ENCODE measurements around the gene IMPDH1. TPM values are rescaled to one million over a fixed set of nuclear protein-coding genes. Genes with fewer than 3 reads are reported as not detected.
A peak's percentile ranks its signal among the peaks of the same experiment; 100 is the strongest.

IMPDH1 gene
- total RNA-seq, 4 donors from 2014 or later = 11.9 to 53.3 (median 32.8) TPM

DNA sequence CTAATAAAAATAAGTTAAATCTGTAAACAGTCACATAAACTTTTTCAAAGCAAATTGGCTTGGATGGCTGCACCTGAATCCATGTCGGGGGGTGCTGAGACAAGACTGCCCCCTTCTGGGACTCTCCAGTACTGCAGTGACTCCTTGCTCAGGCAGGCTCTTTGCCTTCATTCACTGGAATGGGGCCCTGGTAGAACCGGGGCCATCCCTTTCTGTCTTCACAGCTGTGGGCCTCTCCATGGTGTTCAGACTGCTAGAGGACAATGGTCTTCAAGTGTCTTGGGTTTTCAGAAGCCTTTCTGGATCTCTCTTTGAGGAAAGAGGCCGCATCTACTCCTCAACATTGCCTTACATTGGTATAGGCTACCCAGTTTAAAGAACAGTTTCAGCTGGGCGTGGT is 16.1 kb upstream of the IMPDH1 start:
- H3K27ac ChIP-seq = no peak overlapping the region
- intact Hi-C loops (cut with DNase I; ENCODE audit: low total_unique reads) = no loop called here

DNA sequence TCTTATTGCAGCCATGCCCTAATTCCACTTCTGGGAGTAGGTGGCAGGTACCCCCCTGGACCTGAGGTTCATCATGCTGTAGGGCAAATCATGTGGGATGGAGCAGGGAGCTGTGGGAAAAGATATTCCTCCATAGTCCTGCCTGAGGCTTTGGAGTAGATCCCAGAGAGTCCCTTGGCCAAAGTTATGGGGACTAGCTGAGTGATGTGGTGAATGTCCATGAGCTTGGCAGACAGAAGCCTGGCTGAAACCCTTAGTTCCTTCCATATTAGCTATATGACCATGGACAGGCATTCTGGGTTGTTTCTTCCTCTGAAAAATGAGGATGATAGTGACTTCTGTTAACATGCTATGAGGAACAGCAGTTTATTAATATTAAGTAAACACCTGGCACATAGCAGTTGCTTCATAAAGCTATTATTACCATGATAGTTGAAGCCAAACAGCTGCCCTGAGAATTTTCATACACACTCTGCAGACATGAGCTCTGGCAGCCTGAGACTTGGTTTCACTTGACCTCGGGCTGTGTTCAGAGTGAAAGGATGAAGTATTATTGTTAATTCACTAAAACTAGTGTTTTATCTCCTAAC is 15.0 kb upstream of the IMPDH1 start:
- DNase-seq = no peak
- no peaks in the 10 kb centered on the region for H3K9me3 ChIP-seq
- no peak overlapping the region for H3K27ac ChIP-seq
- TF ChIP-seq, protein P1, sequence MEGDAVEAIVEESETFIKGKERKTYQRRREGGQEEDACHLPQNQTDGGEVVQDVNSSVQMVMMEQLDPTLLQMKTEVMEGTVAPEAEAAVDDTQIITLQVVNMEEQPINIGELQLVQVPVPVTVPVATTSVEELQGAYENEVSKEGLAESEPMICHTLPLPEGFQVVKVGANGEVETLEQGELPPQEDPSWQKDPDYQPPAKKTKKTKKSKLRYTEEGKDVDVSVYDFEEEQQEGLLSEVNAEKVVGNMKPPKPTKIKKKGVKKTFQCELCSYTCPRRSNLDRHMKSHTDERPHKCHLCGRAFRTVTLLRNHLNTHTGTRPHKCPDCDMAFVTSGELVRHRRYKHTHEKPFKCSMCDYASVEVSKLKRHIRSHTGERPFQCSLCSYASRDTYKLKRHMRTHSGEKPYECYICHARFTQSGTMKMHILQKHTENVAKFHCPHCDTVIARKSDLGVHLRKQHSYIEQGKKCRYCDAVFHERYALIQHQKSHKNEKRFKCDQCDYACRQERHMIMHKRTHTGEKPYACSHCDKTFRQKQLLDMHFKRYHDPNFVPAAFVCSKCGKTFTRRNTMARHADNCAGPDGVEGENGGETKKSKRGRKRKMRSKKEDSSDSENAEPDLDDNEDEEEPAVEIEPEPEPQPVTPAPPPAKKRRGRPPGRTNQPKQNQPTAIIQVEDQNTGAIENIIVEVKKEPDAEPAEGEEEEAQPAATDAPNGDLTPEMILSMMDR (IDR thresholded peaks at IDR 0.05) = no peak
- TF ChIP-seq POLR2A (IDR thresholded peaks at IDR 0.05) = no peak
- H3K4me1 ChIP-seq = no peaks in the 10 kb centered on the region
- no peak overlapping the region for H3K4me3 ChIP-seq
- H3K27me3 ChIP-seq = no peaks in the 10 kb centered on the region
- intact Hi-C loops (cut with DNase I; ENCODE audit: low total_unique reads) = loop anchor here (5.0 kb wide), 1 partner anchor 38 kb away; no protein-coding TSS in a partner anchor
- H3K36me3 ChIP-seq = no peaks in the 10 kb centered on the region

More for the DNA sequence above, 16.1 kb upstream of the IMPDH1 start:
- Histone ChIP-seq H3K27me3 (no peaks in the 10 kb centered on the region), H3K4me3 (no peak overlapping the region), H3K9me3 (no peaks in the 10 kb centered on the region), H3K4me1 (no peaks in the 10 kb centered on the region), H3K36me3 (no peaks in the 10 kb centered on the region)
- DNase-seq = peak; percentile 70 to 72
- TF ChIP-seq POLR2A (IDR thresholded peaks at IDR 0.05) = no peak
- TF ChIP-seq, protein P1 (IDR thresholded peaks at IDR 0.05) = peak; percentile 65 to 77 (median 72)

GRCh38 chr7:128422842-128423241 is 13.1 kb upstream of the IMPDH1 start:
- H3K27me3 ChIP-seq = no peaks in the 10 kb centered on the region
- no peaks in the 10 kb centered on the region for H3K36me3 ChIP-seq
- H3K4me3 ChIP-seq = no peak overlapping the region
- H3K27ac ChIP-seq = no peak overlapping the region
- no peak for DNase-seq
- no peaks in the 10 kb centered on the region for H3K4me1 ChIP-seq
- TF ChIP-seq, protein P1 (IDR thresholded peaks at IDR 0.05) = no peak
- TF ChIP-seq POLR2A (IDR thresholded peaks at IDR 0.05) = no peak
- intact Hi-C loops (cut with DNase I; ENCODE audit: low total_unique reads) = loop anchor here (5.0 kb wide), 1 partner anchor 39 kb away; no protein-coding TSS in a partner anchor
- no peaks in the 10 kb centered on the region for H3K9me3 ChIP-seq

- intact Hi-C loops (cut with DNase I; ENCODE audit: low total_unique reads) = loop anchor here (5.0 kb wide), 1 partner anchor 40 kb away; no protein-coding TSS in a partner anchor
- Histone ChIP-seq H3K27ac (no peak overlapping the region), H3K4me1 (no peaks in the 10 kb centered on the region), H3K36me3 (no peaks in the 10 kb centered on the region), H3K4me3 (no peak overlapping the region), H3K9me3 (no peaks in the 10 kb centered on the region), H3K27me3 (no peaks in the 10 kb centered on the region)
- no peak for TF ChIP-seq POLR2A (IDR thresholded peaks at IDR 0.05)
- TF ChIP-seq, protein P1 (IDR thresholded peaks at IDR 0.05) = no peak
- DNase-seq = no peak
These were observed 12.3 kb upstream of the IMPDH1 start for GRCh38 chr7:128422037-128422436.

- Histone ChIP-seq H3K4me1 (no peaks in the 10 kb centered on the region), H3K27me3 (no peaks in the 10 kb centered on the region), H3K36me3 (no peaks in the 10 kb centered on the region), H3K9me3 (no peaks in the 10 kb centered on the region), H3K4me3 (no peak overlapping the region), H3K27ac (no peak overlapping the region)
- intact Hi-C loops (cut with DNase I; ENCODE audit: low total_unique reads) = loop anchor here (5.0 kb wide), 1 partner anchor 41 kb away; no protein-coding TSS in a partner anchor
- TF ChIP-seq, protein P1 (IDR thresholded peaks at IDR 0.05) = no peak
- no peak for TF ChIP-seq POLR2A (IDR thresholded peaks at IDR 0.05)
- no peak for DNase-seq
These were observed 11.6 kb upstream of the IMPDH1 start for GRCh38 chr7:128421384-128421783.
